Neural cell (in vitro differentiated cells): ENCODE measurements around the gene HYAL1. TPM values are rescaled to one million over a fixed set of nuclear protein-coding genes. Genes with fewer than 3 reads are reported as not detected.

Experiments
- H2AFZ ChIP-seq: fragments of 200-600, 300-800 bp; sonication (generic), shearing (Covaris generic); 2 replicates; pipeline ENCODE4 v1.6.0; 2014; ENCODE audit warnings: low read depth, mild to moderate bottlenecking, antibody characterized with exemption, low read length, moderate library complexity
- H3F3A ChIP-seq: fragments of 200-600 bp; shearing (Covaris generic); 2 replicates; pipeline ENCODE4 v1.6.1; 2016; ENCODE audit warnings: mild to moderate bottlenecking, moderate library complexity, mixed read lengths, antibody characterized with exemption, low read length; ENCODE audit not compliant: insufficient read depth, poor library complexity, severe bottlenecking
- H3K27ac ChIP-seq: fragments of 200-600, 300-800 bp; sonication (generic), shearing (Covaris generic); 2 replicates; pipeline ENCODE4 v1.5.1; 2014; ENCODE audit warnings: mild to moderate bottlenecking, low read length, moderate library complexity
- H3K27me3 ChIP-seq: fragments of 300-800, 200-600 bp; sonication (generic), shearing (Covaris generic); 2 replicates; pipeline ENCODE4 v1.6.0; 2014; ENCODE audit warnings: mild to moderate bottlenecking, low read depth, low read length, moderate library complexity; ENCODE audit not compliant: insufficient read depth
- H3K36me3 ChIP-seq: fragments of 300-800, 200-600 bp; sonication (generic), shearing (Covaris generic); 2 replicates; pipeline ENCODE4 v1.5.1; 2014; ENCODE audit warnings: mild to moderate bottlenecking, antibody characterized with exemption, low read length, moderate library complexity; ENCODE audit not compliant: insufficient read depth
- H3K4me2 ChIP-seq: fragments of 300-800, 200-600 bp; sonication (generic), shearing (Covaris generic); 2 replicates; pipeline ENCODE4 v1.6.0; 2014; ENCODE audit warnings: mild to moderate bottlenecking, low read length
- H3K4me3 ChIP-seq: fragments of 300-800, 200-600 bp; sonication (generic), shearing (Covaris generic); 2 replicates; pipeline ENCODE4 v1.5.1; 2014; ENCODE audit warnings: mild to moderate bottlenecking, low read length, moderate library complexity
- H3K79me2 ChIP-seq: fragments of 200-600 bp; shearing (Covaris generic); replicated peaks from 2 replicates; pipeline ENCODE4 v1.6.0; 2014; ENCODE audit warnings: mild to moderate bottlenecking, low read length, moderate library complexity; ENCODE audit not compliant: insufficient read depth
- H3K9ac ChIP-seq: fragments of 300-800, 200-600 bp; sonication (generic), shearing (Covaris generic); 2 replicates; pipeline ENCODE4 v1.6.1; 2016; ENCODE audit warnings: mild to moderate bottlenecking, low read length, mixed read lengths
- H3K9me2 ChIP-seq: fragments of 200-600 bp; shearing (Covaris generic); 2 replicates; pipeline ENCODE4 v1.6.1; 2016; ENCODE audit warnings: mild to moderate bottlenecking, low read length, mixed read lengths; ENCODE audit not compliant: insufficient read depth
- H3K9me3 ChIP-seq: fragments of 200-600, 300-800 bp; sonication (generic), shearing (Covaris generic); 2 replicates; pipeline ENCODE4 v1.6.1; 2016; ENCODE audit warnings: mild to moderate bottlenecking, mixed run types, low read length, moderate library complexity, mixed read lengths
- H4K20me1 ChIP-seq: fragments of 200-600 bp; shearing (Covaris generic); 2 replicates; pipeline ENCODE4 v1.6.1; 2016; ENCODE audit warnings: mild to moderate bottlenecking, mixed run types; ENCODE audit not compliant: insufficient read depth
- EP300 ChIP-seq: fragments of 450-650 bp; conservative IDR thresholded peaks from 2 replicates; pipeline ENCODE4 v1.6.1; 2014; ENCODE audit warnings: antibody characterized with exemption, mild to moderate bottlenecking, moderate library complexity; ENCODE audit not compliant: poor library complexity, severe bottlenecking
- EZH2 ChIP-seq: fragments of 200-600, 300-800 bp; shearing (Covaris generic), sonication (generic); IDR thresholded peaks from 2 replicates; pipeline ENCODE4 v1.6.1; 2014; ENCODE audit warnings: antibody characterized with exemption, low read length, borderline replicate concordance, mild to moderate bottlenecking; ENCODE audit not compliant: insufficient read depth, poor library complexity, severe bottlenecking
- MXI1 ChIP-seq: fragments of 450-650 bp; conservative IDR thresholded peaks from 2 replicates; pipeline ENCODE4 v1.6.1; 2014; ENCODE audit warnings: antibody characterized with exemption, mild to moderate bottlenecking; ENCODE audit not compliant: poor library complexity, severe bottlenecking
- POLR2AphosphoS5 ChIP-seq: IDR thresholded peaks from 2 replicates; pipeline ENCODE4 v1.6.1; 2012
- RAD21 ChIP-seq: fragments of 450-650 bp; conservative IDR thresholded peaks from 2 replicates; pipeline ENCODE4 v1.6.1; 2014; ENCODE audit warnings: antibody characterized with exemption, mild to moderate bottlenecking, moderate library complexity
- REST ChIP-seq: IDR thresholded peaks from 2 replicates; pipeline ENCODE4 v1.6.1; 2012; ENCODE audit warnings: borderline replicate concordance
- SMC3 ChIP-seq: fragments of 450-650 bp; conservative IDR thresholded peaks from 2 replicates; pipeline ENCODE4 v1.6.1; 2014; ENCODE audit warnings: antibody characterized with exemption, mild to moderate bottlenecking, moderate library complexity; ENCODE audit not compliant: poor library complexity
- TAF1 ChIP-seq: IDR thresholded peaks from 2 replicates; pipeline ENCODE4 v1.6.1; 2012; ENCODE audit warnings: low read depth
- polyA plus RNA-seq: library from polyadenylated mRNA; depleted of rRNA; stranded (reverse); fragments of >200 nt; gene quantifications from 2 replicates; pipeline ENCODE4 v1.2.3, GENCODE V29; 2014
- TF ChIP-seq, protein P1 (sequence below): fragments of 450-650 bp; IDR thresholded peaks from 2 replicates; pipeline ENCODE4 v1.5.1; 2014; ENCODE audit warnings: antibody characterized with exemption, mild to moderate bottlenecking, moderate library complexity; ENCODE audit not compliant: poor library complexity, severe bottlenecking

Gene HYAL1
- polyA plus RNA-seq, 1 donor from 2014 or later, result 2.2 TPM

DNA sequence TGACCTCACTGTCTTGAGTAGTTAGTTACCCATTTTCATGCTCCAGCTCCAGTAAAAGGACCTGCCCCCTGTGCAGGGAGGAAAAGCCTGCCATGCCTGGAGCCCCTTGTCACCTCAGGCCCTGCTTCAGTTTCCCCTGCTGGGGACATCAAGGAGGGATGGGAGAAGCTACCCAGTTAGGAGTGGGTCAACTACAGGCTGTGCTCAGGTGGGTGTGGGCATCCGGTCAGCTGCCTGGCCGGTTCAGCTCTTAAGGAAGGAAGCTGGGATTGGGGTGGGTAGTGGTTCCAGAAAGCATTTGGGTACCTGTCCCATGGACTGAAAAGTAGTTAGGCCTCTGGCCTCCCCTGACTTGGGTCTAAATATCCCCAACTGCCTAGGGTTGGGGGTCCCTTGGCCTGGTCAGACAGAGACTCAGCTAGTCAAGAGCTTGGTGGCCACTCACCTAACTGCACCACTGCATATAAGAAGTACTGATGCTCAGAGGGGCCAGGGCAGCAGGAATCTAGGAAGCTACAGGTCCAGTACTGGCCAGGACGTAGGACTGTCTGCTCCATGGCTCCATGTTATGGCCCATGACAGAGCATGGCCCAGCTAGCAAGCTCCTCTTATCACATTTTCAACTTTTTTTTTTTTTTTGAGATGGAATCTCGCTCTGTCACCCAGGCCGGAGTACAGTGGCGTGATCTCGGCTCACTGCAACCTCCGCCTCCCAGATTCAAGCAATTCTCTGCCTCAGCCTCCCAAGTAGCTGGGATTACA is 23.9 kb downstream of the HYAL1 start:
- Histone ChIP-seq H2AFZ (no peak overlapping the region), H3K79me2 (no peaks in the 10 kb centered on the region), H3K9me3 (no peaks in the 10 kb centered on the region), H3K27me3 (peaks cover 17% of the 10 kb centered on the region), H3K27ac (no peak overlapping the region), H4K20me1 (no peaks in the 10 kb centered on the region), H3K4me2 (no peak overlapping the region), H3K9me2 (no peaks in the 10 kb centered on the region), H3K4me3 (no peak overlapping the region), H3K36me3 (no peaks in the 10 kb centered on the region), H3K9ac (no peak overlapping the region), H3F3A (no peaks in the 10 kb centered on the region)
- TF ChIP-seq EP300, result no peak
- TF ChIP-seq, protein P1, sequence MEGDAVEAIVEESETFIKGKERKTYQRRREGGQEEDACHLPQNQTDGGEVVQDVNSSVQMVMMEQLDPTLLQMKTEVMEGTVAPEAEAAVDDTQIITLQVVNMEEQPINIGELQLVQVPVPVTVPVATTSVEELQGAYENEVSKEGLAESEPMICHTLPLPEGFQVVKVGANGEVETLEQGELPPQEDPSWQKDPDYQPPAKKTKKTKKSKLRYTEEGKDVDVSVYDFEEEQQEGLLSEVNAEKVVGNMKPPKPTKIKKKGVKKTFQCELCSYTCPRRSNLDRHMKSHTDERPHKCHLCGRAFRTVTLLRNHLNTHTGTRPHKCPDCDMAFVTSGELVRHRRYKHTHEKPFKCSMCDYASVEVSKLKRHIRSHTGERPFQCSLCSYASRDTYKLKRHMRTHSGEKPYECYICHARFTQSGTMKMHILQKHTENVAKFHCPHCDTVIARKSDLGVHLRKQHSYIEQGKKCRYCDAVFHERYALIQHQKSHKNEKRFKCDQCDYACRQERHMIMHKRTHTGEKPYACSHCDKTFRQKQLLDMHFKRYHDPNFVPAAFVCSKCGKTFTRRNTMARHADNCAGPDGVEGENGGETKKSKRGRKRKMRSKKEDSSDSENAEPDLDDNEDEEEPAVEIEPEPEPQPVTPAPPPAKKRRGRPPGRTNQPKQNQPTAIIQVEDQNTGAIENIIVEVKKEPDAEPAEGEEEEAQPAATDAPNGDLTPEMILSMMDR, result no peak
- TF ChIP-seq RAD21, result no peak
- no peak for TF ChIP-seq MXI1
- TF ChIP-seq POLR2AphosphoS5, result no peak
- no peak for TF ChIP-seq EZH2
- no peak for TF ChIP-seq SMC3
- TF ChIP-seq TAF1, result no peak
- no peak for TF ChIP-seq REST

- TF ChIP-seq, protein P1, result no peak
- no peak for TF ChIP-seq TAF1
- no peak for TF ChIP-seq EP300
- no peak for TF ChIP-seq POLR2AphosphoS5
- no peak for TF ChIP-seq SMC3
- no peak for TF ChIP-seq EZH2
- no peak for TF ChIP-seq REST
- no peak for TF ChIP-seq MXI1
- TF ChIP-seq RAD21, result no peak
- Histone ChIP-seq H3K9me3 (no peaks in the 10 kb centered on the region), H3K9ac (no peak within 1 kb of the TSS), H3F3A (no peaks in the 10 kb centered on the region), H3K36me3 (no peaks in the 10 kb centered on the region), H4K20me1 (no peaks in the 10 kb centered on the region), H3K9me2 (no peaks in the 10 kb centered on the region), H3K27ac (no peak within 1 kb of the TSS), H2AFZ (no peak within 1 kb of the TSS), H3K4me3 (no peak within 1 kb of the TSS), H3K27me3 (peaks cover 23% of the 10 kb centered on the region), H3K79me2 (no peaks in the 10 kb centered on the region), H3K4me2 (no peak within 1 kb of the TSS)
These were observed 24.5 kb downstream of the HYAL1 start, which contains the start of gene LSMEM2 for GRCh38 chr3:50278880-50279224. Gene LSMEM2 (plus strand): TSS chr3:50279087. CDS start chr3:50279114, 27 bp downstream.
